Spleen (tissue), 7 donors: Measurements from ENCODE around the gene GAL3ST2.

ENCODE experiments used
- POLR2A ChIP-seq, 3 donors: fragments of 450-650 bp; IDR thresholded peaks; one replicate each; pipeline ENCODE4 v1.5.1; 2017; ENCODE audit warnings: antibody characterized with exemption in 3 of 3, mild to moderate bottlenecking in 1 of 3
- POLR2AphosphoS5 ChIP-seq, 3 donors: sonication (generic); formaldehyde crosslinking; IDR thresholded peaks; one replicate each; pipeline ENCODE4 v1.5.1; 2017; ENCODE audit warnings: antibody characterized with exemption in 3 of 3
- TF ChIP-seq, protein P1 (sequence below), 11 experiments: fragments of 200-600 bp in 7 of 11; fragments of 450-650 bp in 4 of 11; sonication (generic) in 4 of 11; IDR thresholded peaks in 8 of 11; conservative IDR thresholded peaks in 3 of 11; 1 replicate in 7 of 11; 2 replicates in 4 of 11; pipeline versions ENCODE4 v1.4.0 to v1.8.0; 2016 to 2021; ENCODE audit warnings: antibody characterized with exemption in 11 of 11, inconsistent platforms in 4 of 11, mild to moderate bottlenecking in 1 of 11
- donor health status: DM: no; HTN: no; CAD: no; lungs with moderate emphysema.
- donor health status: DM: no; HTN: no; CAD: no.
- donor health status: DM: no; HTN: no; CAD: no.

GRCh38 chr2:241763551-241764274, 12.9 kb upstream of the GAL3ST2 start:
- TF ChIP-seq, protein P1, sequence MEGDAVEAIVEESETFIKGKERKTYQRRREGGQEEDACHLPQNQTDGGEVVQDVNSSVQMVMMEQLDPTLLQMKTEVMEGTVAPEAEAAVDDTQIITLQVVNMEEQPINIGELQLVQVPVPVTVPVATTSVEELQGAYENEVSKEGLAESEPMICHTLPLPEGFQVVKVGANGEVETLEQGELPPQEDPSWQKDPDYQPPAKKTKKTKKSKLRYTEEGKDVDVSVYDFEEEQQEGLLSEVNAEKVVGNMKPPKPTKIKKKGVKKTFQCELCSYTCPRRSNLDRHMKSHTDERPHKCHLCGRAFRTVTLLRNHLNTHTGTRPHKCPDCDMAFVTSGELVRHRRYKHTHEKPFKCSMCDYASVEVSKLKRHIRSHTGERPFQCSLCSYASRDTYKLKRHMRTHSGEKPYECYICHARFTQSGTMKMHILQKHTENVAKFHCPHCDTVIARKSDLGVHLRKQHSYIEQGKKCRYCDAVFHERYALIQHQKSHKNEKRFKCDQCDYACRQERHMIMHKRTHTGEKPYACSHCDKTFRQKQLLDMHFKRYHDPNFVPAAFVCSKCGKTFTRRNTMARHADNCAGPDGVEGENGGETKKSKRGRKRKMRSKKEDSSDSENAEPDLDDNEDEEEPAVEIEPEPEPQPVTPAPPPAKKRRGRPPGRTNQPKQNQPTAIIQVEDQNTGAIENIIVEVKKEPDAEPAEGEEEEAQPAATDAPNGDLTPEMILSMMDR (IDR thresholded peaks at IDR 0.05 in 8 of 11, conservative IDR thresholded peaks at IDR 0.05 in 3 of 11), result no peak
- no peak for TF ChIP-seq POLR2AphosphoS5 (IDR thresholded peaks at IDR 0.05)
- TF ChIP-seq POLR2A (IDR thresholded peaks at IDR 0.05), result no peak
